ENCODE measurements around the gene ANKRD50.

DNA sequence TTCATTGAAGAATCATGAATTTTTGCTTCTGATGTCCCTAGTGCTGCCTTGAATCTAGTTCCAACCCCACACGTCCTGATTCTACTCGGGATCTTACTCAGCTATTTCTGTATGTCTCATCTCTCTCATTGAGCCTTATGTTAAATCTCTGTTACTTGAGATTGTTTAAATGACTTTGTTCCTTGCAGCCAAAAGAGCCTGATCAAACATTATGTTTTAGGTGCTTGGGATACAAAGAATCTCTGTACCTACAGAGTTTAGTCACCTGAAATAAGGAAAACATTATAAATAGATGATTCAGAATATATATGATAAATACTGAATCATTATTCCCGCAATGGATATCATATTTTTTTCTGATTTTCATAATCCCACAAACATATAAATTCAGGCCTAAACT lies 13.7 kb upstream of the ANKRD50 start:
- TF ChIP-seq POLR2AphosphoS5 (IDR thresholded peaks at IDR 0.05) (no peak), CTCF (IDR thresholded peaks at IDR 0.05) (no peak)
